Dermis blood vessel endothelial cell (primary cell): ENCODE data around the gene GATAD2B. TPM values are rescaled to one million over a fixed set of nuclear protein-coding genes. Genes with fewer than 3 reads are reported as not detected.

Experiments
- DNase-seq: peaks from one replicate; pipeline ENCODE4 v3.0.0; 2010
- total RNA-seq: library from RNA; depleted of rRNA; stranded (reverse); fragments of >200 nt; gene quantifications from 2 replicates; pipeline ENCODE4 v1.2.3, GENCODE V29; 2014

The GATAD2B gene
- total RNA-seq, 1 donor from 2014 or later, result 5.4 TPM

- no peak for DNase-seq
Observed at GRCh38 chr1:153951183-153951582, 28.4 kb upstream of the GATAD2B start.

GRCh38 chr1:153946622-153947241 lies 24.0 kb upstream of the GATAD2B start, which contains the start of gene DENND4B:
Gene DENND4B (minus strand): TSS chr1:153946718. CDS start chr1:153944374, 2,344 bp downstream.
- DNase-seq, result peak; percentile 89

- DNase-seq, result peak; percentile 85
Observed at GRCh38 chr1:153945795-153946621, 23.2 kb upstream of the GATAD2B start.

GRCh38 chr1:153945131-153945794 lies 22.5 kb upstream of the GATAD2B start:
- peak; percentile 57 for DNase-seq

- no peak for DNase-seq
Observed at GRCh38 chr1:153944827-153945117, 22.0 kb upstream of the GATAD2B start.

GRCh38 chr1:153944005-153944826 lies 21.4 kb upstream of the GATAD2B start:
- DNase-seq, result no peak

GRCh38 chr1:153942766-153943549 lies 20.2 kb upstream of the GATAD2B start:
- DNase-seq, result no peak

- DNase-seq, result no peak
Observed at GRCh38 chr1:153941826-153942725, 19.3 kb upstream of the GATAD2B start.

GRCh38 chr1:153940756-153941155 lies 18.0 kb upstream of the GATAD2B start:
- DNase-seq, result no peak

GRCh38 chr1:153939476-153939875 lies 16.7 kb upstream of the GATAD2B start:
- DNase-seq, result no peak

GRCh38 chr1:153938996-153939395 lies 16.2 kb upstream of the GATAD2B start:
- no peak for DNase-seq

GRCh38 chr1:153937331-153937730 lies 14.6 kb upstream of the GATAD2B start:
- no peak for DNase-seq

GRCh38 chr1:153936011-153936802 lies 13.4 kb upstream of the GATAD2B start:
- DNase-seq, result no peak

GRCh38 chr1:153934746-153935145 lies 12.0 kb upstream of the GATAD2B start:
- no peak for DNase-seq

GRCh38 chr1:153933955-153934354 lies 11.2 kb upstream of the GATAD2B start:
- no peak for DNase-seq

- DNase-seq, result no peak
Observed at GRCh38 chr1:153933430-153933829, 10.7 kb upstream of the GATAD2B start.

GRCh38 chr1:153932156-153933131 lies 9.7 kb upstream of the GATAD2B start:
- DNase-seq, result no peak
